IMR-90 (cell line): Measurements from ENCODE around the gene LATS2.

Experiments used
- BHLHE40 ChIP-seq: fragments of 150-350 bp; IDR thresholded peaks from 2 replicates; pipeline ENCODE4 v1.6.1; 2016; ENCODE audit warnings: mild to moderate bottlenecking, low read depth, low read length
- CTCF ChIP-seq: conservative IDR thresholded peaks from 2 replicates; pipeline ENCODE4 v1.5.1; 2012; ENCODE audit warnings: mild to moderate bottlenecking, low read depth, low read length, improper control_type of control experiment
- ELK1 ChIP-seq: fragments of 150-350 bp; IDR thresholded peaks from 2 replicates; pipeline ENCODE4 v1.6.1; 2016; ENCODE audit warnings: low read depth, mild to moderate bottlenecking, low read length, moderate library complexity, borderline replicate concordance
- MAZ ChIP-seq: IDR thresholded peaks from 2 replicates; pipeline ENCODE4 v1.6.1; 2012; ENCODE audit warnings: low read depth, mild to moderate bottlenecking, low read length, improper control_type of control experiment, moderate library complexity, borderline replicate concordance
- POLR2A ChIP-seq: IDR thresholded peaks from 2 replicates; pipeline ENCODE4 v1.6.1; 2012; ENCODE audit warnings: mild to moderate bottlenecking, low read depth, low read length
- RAD21 ChIP-seq: IDR thresholded peaks from 2 replicates; pipeline ENCODE4 v1.6.1; 2012; ENCODE audit warnings: low read length, improper control_type of control experiment
- RFX5 ChIP-seq: IDR thresholded peaks from 2 replicates; pipeline ENCODE4 v1.8.0; 2012; ENCODE audit warnings: low read depth, mild to moderate bottlenecking, low read length, moderate library complexity

GRCh38 chr13:21047087-21047486 lies 14.3 kb downstream of the LATS2 start:
- TF ChIP-seq CTCF: no peak
- no peak for TF ChIP-seq POLR2A
- TF ChIP-seq MAZ: no peak
- TF ChIP-seq RFX5: no peak
- no peak for TF ChIP-seq ELK1
- no peak for TF ChIP-seq BHLHE40
- no peak for TF ChIP-seq RAD21
